Testis (tissue), 2 donors: ENCODE data around the gene PCID2.

Experiments used
- POLR2A ChIP-seq: fragments of 450-650 bp; IDR thresholded peaks from one replicate; pipeline ENCODE4 v1.6.1; 2017; ENCODE audit warnings: antibody characterized with exemption, mild to moderate bottlenecking, moderate library complexity
- TF ChIP-seq, protein P1 (sequence below), 3 experiments: fragments of 450-650 bp in 2 of 3; fragments of 200-600 bp in 1 of 3; sonication (generic) in 1 of 3; IDR thresholded peaks; one replicate each; pipeline ENCODE4 v1.5.1; 2016 to 2019; ENCODE audit warnings: antibody characterized with exemption in 3 of 3, mild to moderate bottlenecking in 2 of 3, moderate library complexity in 1 of 3

DNA sequence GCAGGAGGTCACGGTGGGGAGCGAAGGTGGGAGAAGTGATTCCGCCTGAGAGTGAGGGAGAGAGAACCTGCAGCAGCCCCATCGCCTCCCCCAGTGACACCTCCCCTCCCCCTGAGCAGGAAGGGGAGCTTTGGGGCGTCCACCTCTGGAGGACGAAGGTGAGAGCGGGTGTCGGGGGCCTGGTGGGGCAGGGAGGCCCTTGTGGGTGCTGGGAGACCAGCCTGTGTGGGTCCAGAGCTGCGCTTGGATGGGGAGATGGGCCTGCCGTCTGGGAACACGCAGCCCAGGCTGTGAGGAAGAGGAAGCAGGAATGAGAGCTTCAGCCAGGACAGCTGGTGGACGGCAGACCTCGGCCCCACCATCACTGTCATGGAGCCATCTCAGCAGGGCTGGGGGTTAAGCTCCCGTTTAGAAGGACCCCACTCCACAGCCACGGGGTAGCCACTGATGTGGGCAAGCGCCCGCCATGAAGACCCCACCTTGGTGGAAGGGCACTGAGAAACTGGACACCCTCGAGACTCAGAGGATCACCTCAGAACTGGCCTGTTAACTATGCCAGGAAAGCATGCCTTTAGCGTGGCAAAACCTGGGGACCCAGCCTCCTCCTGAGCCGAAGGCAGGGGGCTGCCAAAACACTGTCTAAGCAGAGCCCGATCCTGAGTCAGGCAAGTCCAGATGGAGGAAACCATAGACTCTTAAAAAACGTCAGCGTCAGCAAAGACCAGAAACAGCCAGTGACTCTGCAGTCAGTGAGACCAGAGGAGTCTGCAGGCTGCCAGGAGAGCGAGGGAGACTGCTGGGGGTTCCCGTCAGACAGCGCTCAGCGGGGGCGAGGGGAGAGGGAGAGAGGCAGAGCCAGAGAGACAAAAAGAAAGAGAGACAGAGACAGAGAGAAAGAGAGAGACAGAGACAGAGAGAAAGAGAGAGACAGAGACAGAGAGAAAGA, 56.5 kb downstream of the PCID2 start:
- TF ChIP-seq, protein P1, sequence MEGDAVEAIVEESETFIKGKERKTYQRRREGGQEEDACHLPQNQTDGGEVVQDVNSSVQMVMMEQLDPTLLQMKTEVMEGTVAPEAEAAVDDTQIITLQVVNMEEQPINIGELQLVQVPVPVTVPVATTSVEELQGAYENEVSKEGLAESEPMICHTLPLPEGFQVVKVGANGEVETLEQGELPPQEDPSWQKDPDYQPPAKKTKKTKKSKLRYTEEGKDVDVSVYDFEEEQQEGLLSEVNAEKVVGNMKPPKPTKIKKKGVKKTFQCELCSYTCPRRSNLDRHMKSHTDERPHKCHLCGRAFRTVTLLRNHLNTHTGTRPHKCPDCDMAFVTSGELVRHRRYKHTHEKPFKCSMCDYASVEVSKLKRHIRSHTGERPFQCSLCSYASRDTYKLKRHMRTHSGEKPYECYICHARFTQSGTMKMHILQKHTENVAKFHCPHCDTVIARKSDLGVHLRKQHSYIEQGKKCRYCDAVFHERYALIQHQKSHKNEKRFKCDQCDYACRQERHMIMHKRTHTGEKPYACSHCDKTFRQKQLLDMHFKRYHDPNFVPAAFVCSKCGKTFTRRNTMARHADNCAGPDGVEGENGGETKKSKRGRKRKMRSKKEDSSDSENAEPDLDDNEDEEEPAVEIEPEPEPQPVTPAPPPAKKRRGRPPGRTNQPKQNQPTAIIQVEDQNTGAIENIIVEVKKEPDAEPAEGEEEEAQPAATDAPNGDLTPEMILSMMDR (IDR thresholded peaks at IDR 0.05) = no peak
- TF ChIP-seq POLR2A = no peak
